Activated CD4-positive, alpha-beta memory T cell treated with anti-CD3 and anti-CD28 coated beads, Interleukin-2, amount 10 ng/mL, durations not matched to agents 7 days and 5 days (primary cell): ENCODE data around the gene SBF2. TPM values are rescaled to one million over a fixed set of nuclear protein-coding genes. Genes with fewer than 3 reads are reported as not detected.

ENCODE experiments used
- CTCF ChIA-PET: fragments of 350-600 bp; sonication (Branson Sonifier 250); formaldehyde crosslinking; loops from one replicate; lab custom pipeline; 2021; ENCODE audit warnings: antibody characterized with exemption, inconsistent platforms; lab: Charles Lee
- POLR2A ChIA-PET: fragments of 350-600 bp; sonication (Branson Sonifier 250); formaldehyde crosslinking; loops from one replicate; lab custom pipeline; 2021; ENCODE audit warnings: antibody characterized with exemption; lab: Charles Lee
- DNase-seq: peaks from one replicate; pipeline ENCODE4 v3.0.0-alpha.2; 2020
- H3K27ac Mint-ChIP-seq: one replicate; pipeline ENCODE4 v1.8.0; 2021; ENCODE audit warnings: mild to moderate bottlenecking, mixed read lengths
- H3K27me3 Mint-ChIP-seq: one replicate; pipeline ENCODE4 v1.8.0; 2021; ENCODE audit warnings: mixed read lengths
- H3K36me3 Mint-ChIP-seq: one replicate; pipeline ENCODE4 v1.8.0; 2021; ENCODE audit warnings: low read depth, mixed read lengths
- H3K4me1 Mint-ChIP-seq: one replicate; pipeline ENCODE4 v1.8.0; 2021; ENCODE audit warnings: mixed read lengths
- H3K4me3 Mint-ChIP-seq: one replicate; pipeline ENCODE4 v1.8.0; 2021; ENCODE audit warnings: mild to moderate bottlenecking, mixed read lengths
- H3K9me3 Mint-ChIP-seq: one replicate; pipeline ENCODE4 v1.8.0; 2021; ENCODE audit warnings: mixed read lengths
- total RNA-seq, 2 experiments: library from RNA; stranded (reverse); gene quantifications; one replicate each; pipeline ENCODE4 v1.2.3, GENCODE V29; 2021

SBF2 gene
- total RNA-seq, 2 experiments from 2014 or later: 6.4 to 9.0 TPM

DNA sequence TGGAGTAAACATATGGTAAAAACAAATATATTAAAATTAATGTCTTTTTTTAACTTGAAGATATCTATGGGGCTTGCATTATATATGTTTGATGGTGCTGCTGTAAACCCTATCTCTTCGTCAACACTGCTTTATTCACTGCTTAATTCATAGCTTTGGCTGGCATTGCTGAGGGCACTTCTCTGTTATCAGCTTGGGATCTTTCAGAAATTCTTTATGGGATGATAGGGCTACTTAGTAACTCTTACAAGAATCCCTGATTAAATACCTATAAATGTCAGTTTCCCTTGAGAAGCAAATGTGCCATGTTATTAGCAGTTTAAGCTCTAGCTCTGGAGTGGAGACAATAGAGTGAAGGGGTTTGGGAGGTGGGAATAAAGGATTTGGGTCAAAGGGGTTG lies 517.8 kb downstream of the SBF2 start:
- Mint-ChIP-seq H3K27me3 (no peaks in the 10 kb centered on the region), H3K9me3 (no peaks in the 10 kb centered on the region), H3K4me1 (no peaks in the 10 kb centered on the region), H3K4me3 (no peak overlapping the region), H3K36me3 (no peaks in the 10 kb centered on the region), H3K27ac (no peak overlapping the region)
- CTCF ChIA-PET: interaction anchor here (1.6 kb wide), 1 partner anchor 16 kb away, joined by 3 read pairs; no protein-coding TSS in a partner anchor
- DNase-seq: no peak
- POLR2A ChIA-PET: interaction anchor here (1.5 kb wide), 1 partner anchor 18 kb away, joined by 5 read pairs; no protein-coding TSS in a partner anchor

- POLR2A ChIA-PET: no interaction called here
- no peak overlapping the region for H3K27ac Mint-ChIP-seq
- H3K4me3 Mint-ChIP-seq: no peak overlapping the region
- CTCF ChIA-PET: interaction anchor here (1.6 kb wide), 1 partner anchor 16 kb away, joined by 3 read pairs; no protein-coding TSS in a partner anchor
- no peaks in the 10 kb centered on the region for H3K4me1 Mint-ChIP-seq
- H3K27me3 Mint-ChIP-seq: no peaks in the 10 kb centered on the region
- DNase-seq: no peak
- no peaks in the 10 kb centered on the region for H3K9me3 Mint-ChIP-seq
- no peaks in the 10 kb centered on the region for H3K36me3 Mint-ChIP-seq
Observed at GRCh38 chr11:9775398-9775779, 518.6 kb downstream of the SBF2 start.

DNA sequence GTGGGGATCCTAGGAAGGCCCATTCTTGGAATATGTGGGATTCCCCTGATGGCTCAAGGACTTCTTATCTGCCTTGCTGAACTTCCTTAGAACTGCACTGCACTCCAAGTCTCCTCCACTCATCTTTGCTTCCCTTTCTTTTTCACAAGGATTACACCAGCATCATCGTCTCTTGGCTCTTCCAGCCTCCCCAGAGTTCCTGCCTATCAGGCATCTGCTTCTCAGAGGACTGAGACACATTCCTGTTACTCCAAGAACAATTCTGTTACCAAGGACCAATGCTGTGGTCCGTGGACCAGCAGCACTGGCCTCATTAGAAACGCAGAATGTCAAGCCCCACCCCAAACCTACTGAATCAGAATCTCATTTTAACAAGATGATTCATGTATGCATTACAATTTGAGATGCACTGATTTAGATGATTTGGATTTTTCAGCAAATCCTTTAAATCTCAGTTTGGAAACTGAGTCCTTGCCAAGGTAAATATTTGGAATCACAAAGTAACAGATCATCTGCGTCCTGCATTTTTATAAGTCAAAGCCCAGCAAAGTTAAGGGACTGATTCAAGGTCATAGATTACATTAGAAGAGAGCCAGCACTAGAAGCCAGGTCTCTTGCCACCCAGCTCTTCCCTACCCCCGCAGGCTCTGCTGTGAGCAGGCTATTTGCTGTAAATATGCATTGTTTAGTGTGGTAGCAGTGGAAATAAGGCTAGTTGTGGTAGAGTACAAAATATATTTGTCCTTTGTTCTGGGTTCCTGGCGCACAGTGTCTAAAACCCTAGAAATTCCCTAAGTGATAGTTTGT lies 519.2 kb downstream of the SBF2 start:
- ChIA-PET CTCF (no interaction called here), POLR2A (no interaction called here)
- Mint-ChIP-seq H3K36me3 (no peaks in the 10 kb centered on the region), H3K9me3 (no peaks in the 10 kb centered on the region), H3K27ac (no peak overlapping the region), H3K4me3 (no peak overlapping the region), H3K4me1 (no peaks in the 10 kb centered on the region), H3K27me3 (no peaks in the 10 kb centered on the region)
- no peak for DNase-seq

DNA sequence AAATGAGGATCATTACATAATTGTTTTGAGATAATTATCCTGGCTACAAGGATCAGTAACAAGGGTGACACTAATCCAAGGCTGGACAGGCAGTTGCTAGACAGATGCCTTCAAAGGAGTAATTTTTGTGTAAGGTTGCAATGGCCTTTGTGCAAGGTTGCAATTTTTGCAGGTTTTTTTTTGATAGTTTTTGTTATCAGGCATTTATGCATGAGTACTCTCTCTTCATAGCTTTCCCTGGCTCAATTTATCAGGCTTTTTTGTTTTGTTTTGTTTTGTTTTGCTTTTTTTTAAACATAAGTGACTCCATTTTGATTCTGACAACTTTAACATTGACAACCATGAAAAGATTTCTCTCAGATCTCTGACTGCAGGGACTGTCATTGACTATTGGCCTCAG lies 519.9 kb downstream of the SBF2 start:
- no peak overlapping the region for H3K27ac Mint-ChIP-seq
- H3K36me3 Mint-ChIP-seq: no peaks in the 10 kb centered on the region
- ChIA-PET POLR2A (no interaction called here), CTCF (no interaction called here)
- H3K9me3 Mint-ChIP-seq: no peaks in the 10 kb centered on the region
- H3K4me1 Mint-ChIP-seq: no peaks in the 10 kb centered on the region
- no peak overlapping the region for H3K4me3 Mint-ChIP-seq
- no peaks in the 10 kb centered on the region for H3K27me3 Mint-ChIP-seq
- DNase-seq: no peak

DNA sequence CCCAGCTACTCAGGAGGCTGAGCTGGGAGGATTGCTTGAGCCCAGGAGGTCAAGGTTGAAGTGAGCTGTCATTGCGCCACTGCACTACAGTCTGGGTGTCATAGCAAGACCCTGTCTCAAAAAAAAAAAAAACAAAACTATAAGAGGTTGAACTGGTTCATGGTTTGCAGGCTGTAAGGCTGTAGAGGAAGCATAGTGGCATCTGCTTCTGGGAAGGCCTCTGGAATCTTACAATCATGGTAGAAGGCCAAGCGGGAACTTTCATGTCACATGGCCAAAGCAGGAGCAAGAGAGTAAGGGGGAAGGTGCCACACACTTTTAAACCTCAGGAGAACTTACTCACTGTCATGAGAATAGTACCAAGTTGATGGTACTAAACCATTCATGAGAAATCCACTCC lies 520.5 kb downstream of the SBF2 start:
- no peak for DNase-seq
- no peaks in the 10 kb centered on the region for H3K9me3 Mint-ChIP-seq
- H3K4me1 Mint-ChIP-seq: no peaks in the 10 kb centered on the region
- POLR2A ChIA-PET: no interaction called here
- CTCF ChIA-PET: no interaction called here
- H3K27me3 Mint-ChIP-seq: no peaks in the 10 kb centered on the region
- no peak overlapping the region for H3K27ac Mint-ChIP-seq
- H3K36me3 Mint-ChIP-seq: no peaks in the 10 kb centered on the region
- H3K4me3 Mint-ChIP-seq: no peak overlapping the region

DNA sequence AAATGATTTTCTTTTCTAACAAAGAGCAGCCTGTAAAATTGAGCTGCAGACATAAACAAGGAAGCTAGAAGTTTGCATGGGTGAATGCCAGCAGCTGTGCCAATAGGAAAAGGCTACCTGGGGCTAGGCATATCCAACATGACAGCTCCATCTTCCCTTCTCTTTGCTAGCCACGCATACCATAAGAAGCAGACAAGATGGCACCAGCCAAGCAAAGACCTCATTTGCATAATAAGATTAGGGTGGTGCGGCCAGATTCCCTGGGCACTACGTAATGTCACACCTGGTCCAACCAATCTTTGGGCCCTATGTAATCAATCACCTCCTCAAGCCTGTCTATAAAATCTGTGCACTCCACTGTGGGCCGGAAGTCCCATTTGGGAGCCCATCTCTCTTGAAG lies 521.8 kb downstream of the SBF2 start:
- no peak overlapping the region for H3K27ac Mint-ChIP-seq
- H3K36me3 Mint-ChIP-seq: no peaks in the 10 kb centered on the region
- ChIA-PET POLR2A (interaction anchor here (1.3 kb wide), 1 partner anchor 12 kb away, joined by 4 read pairs; no protein-coding TSS in a partner anchor), CTCF (no interaction called here)
- no peaks in the 10 kb centered on the region for H3K9me3 Mint-ChIP-seq
- DNase-seq: no peak
- H3K4me1 Mint-ChIP-seq: no peaks in the 10 kb centered on the region
- H3K27me3 Mint-ChIP-seq: no peaks in the 10 kb centered on the region
- no peak overlapping the region for H3K4me3 Mint-ChIP-seq

DNA sequence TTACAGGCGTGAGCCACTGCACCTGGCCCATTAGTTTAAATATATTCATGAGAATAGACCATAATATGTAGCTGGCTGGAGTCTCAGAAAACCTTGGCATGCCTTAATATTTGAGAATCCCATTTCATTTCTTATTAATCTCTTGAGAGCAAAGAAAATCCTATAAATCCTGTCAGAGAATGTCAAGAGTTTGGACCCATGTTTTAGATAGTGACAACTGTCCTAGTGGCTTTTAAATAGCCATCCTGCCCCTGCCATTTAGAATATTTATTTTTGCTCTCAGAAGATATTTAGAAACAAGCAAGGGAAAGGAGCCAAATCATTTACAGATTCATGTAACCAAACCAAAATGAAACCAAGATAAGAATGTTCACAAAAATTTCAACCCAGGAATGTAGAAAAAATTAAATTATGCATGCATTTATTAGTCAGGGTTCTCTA lies 522.9 kb downstream of the SBF2 start:
- Mint-ChIP-seq H3K9me3 (no peaks in the 10 kb centered on the region), H3K27me3 (no peaks in the 10 kb centered on the region), H3K27ac (no peak overlapping the region), H3K4me3 (no peak overlapping the region), H3K4me1 (no peaks in the 10 kb centered on the region), H3K36me3 (no peaks in the 10 kb centered on the region)
- CTCF ChIA-PET: no interaction called here
- DNase-seq: no peak
- POLR2A ChIA-PET: no interaction called here

GRCh38 chr11:9769621-9770020 lies 524.4 kb downstream of the SBF2 start:
- ChIA-PET POLR2A (no interaction called here), CTCF (no interaction called here)
- Mint-ChIP-seq H3K4me3 (no peak overlapping the region), H3K9me3 (no peaks in the 10 kb centered on the region), H3K27me3 (no peaks in the 10 kb centered on the region), H3K27ac (no peak overlapping the region), H3K36me3 (no peaks in the 10 kb centered on the region), H3K4me1 (no peaks in the 10 kb centered on the region)
- DNase-seq: no peak

GRCh38 chr11:9765320-9766101 lies 528.5 kb downstream of the SBF2 start:
- H3K4me3 Mint-ChIP-seq: no peak overlapping the region
- H3K9me3 Mint-ChIP-seq: no peaks in the 10 kb centered on the region
- no peak overlapping the region for H3K27ac Mint-ChIP-seq
- H3K27me3 Mint-ChIP-seq: no peaks in the 10 kb centered on the region
- H3K4me1 Mint-ChIP-seq: peaks cover 2% of the 10 kb centered on the region
- ChIA-PET POLR2A (no interaction called here), CTCF (no interaction called here)
- no peaks in the 10 kb centered on the region for H3K36me3 Mint-ChIP-seq
- DNase-seq: no peak

DNA sequence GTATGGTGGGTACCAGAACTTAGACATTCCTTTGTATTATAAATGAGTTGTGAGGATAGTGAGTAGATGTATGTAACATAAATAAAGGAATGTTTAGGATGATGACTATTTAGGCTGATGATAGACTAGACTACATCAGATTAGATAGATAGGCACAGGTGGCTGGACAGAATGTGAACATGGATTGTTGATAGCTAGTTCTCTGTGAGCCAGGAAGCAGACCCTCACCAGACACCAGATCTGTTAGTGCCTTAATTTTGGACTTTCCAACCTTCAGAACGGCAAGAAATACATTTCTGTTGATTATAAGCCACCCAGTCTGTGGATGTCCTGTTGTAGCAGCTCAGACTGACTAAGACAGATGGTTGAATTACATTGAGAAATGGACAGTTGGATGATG lies 530.7 kb downstream of the SBF2 start:
- no peaks in the 10 kb centered on the region for H3K9me3 Mint-ChIP-seq
- no peaks in the 10 kb centered on the region for H3K36me3 Mint-ChIP-seq
- H3K4me1 Mint-ChIP-seq: peaks cover 18% of the 10 kb centered on the region
- H3K27me3 Mint-ChIP-seq: no peaks in the 10 kb centered on the region
- H3K27ac Mint-ChIP-seq: no peak overlapping the region
- POLR2A ChIA-PET: no interaction called here
- H3K4me3 Mint-ChIP-seq: no peak overlapping the region
- no peak for DNase-seq
- CTCF ChIA-PET: interaction anchor here (1.1 to 1.4 kb wide), 3 partner anchors 14 to 545 kb away, joined by 3 to 4 read pairs (median 4); no protein-coding TSS in a partner anchor

GRCh38 chr11:9762531-9762930 lies 531.5 kb downstream of the SBF2 start:
- ChIA-PET POLR2A (no interaction called here), CTCF (interaction anchor here (1.1 to 1.4 kb wide), 3 partner anchors 15 to 546 kb away, joined by 3 to 4 read pairs (median 4); no protein-coding TSS in a partner anchor)
- DNase-seq: no peak
- H3K4me3 Mint-ChIP-seq: no peak overlapping the region
- no peak overlapping the region for H3K27ac Mint-ChIP-seq
- peaks cover 22% of the 10 kb centered on the region for H3K4me1 Mint-ChIP-seq
- no peaks in the 10 kb centered on the region for H3K36me3 Mint-ChIP-seq
- no peaks in the 10 kb centered on the region for H3K27me3 Mint-ChIP-seq
- no peaks in the 10 kb centered on the region for H3K9me3 Mint-ChIP-seq

DNA sequence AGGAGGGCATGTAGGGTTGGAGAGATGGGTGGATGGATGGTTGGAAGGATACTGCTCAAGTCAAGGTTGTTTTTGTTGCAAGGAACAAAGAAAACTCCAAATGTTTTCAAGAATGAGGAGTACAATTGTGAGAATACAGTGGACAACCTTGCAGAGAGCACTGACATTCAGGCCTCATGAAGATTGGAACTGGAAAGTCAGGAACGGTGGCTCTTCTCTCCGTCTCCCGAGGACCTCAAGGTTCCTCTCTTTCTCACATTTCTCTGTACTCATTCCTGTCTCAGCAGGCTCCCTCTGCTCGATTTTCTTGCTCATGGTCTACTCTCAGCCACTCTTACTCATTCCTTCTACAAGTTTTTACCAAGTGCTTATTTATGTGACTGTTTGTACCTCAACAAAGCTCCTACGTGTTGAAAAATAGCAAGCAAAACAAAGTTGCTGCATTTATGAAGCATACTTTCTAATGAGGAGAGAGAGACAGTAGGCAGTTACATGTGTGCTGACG lies 532.5 kb downstream of the SBF2 start:
- Mint-ChIP-seq H3K9me3 (no peaks in the 10 kb centered on the region), H3K27ac (no peak overlapping the region), H3K27me3 (no peaks in the 10 kb centered on the region), H3K4me1 (peaks cover 28% of the 10 kb centered on the region), H3K36me3 (no peaks in the 10 kb centered on the region), H3K4me3 (no peak overlapping the region)
- no peak for DNase-seq
- CTCF ChIA-PET: interaction anchor here (3.9 kb wide), 1 partner anchor 315 kb away, joined by 23 read pairs; no protein-coding TSS in a partner anchor
- POLR2A ChIA-PET: no interaction called here

DNA sequence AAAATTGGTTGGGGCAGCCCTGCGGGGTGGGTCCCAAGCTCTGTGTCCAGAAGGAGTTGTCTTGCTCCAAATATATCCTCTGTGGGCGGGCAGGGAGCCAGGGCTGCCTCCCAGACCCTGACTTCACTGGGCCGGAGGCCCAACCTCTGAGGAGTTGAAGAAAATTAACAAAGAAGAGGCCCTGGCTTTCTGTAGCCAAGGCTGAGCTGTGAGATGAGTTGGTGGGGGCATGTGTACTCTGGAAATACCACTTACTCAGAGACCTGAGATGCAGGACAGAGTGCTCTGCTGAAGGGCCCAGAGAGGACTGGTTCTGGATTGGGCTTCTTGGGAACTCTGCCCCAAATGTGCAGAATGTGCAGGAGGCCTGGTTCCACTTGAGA lies 533.8 kb downstream of the SBF2 start:
- DNase-seq: no peak
- H3K27me3 Mint-ChIP-seq: no peaks in the 10 kb centered on the region
- CTCF ChIA-PET: interaction anchor here (0.8 to 3.9 kb wide), 13 partner anchors 11 to 1033 kb away, joined by 3 to 55 read pairs (median 7); partner anchors contain the start of genes ADM and WEE1
- POLR2A ChIA-PET: interaction anchor here (1.1 to 3.6 kb wide), 8 partner anchors 12 to 544 kb away, joined by 3 to 14 read pairs (median 5); partner anchors contain the start of genes ADM, WEE1 and ZNF143
- H3K9me3 Mint-ChIP-seq: no peaks in the 10 kb centered on the region
- peaks cover 34% of the 10 kb centered on the region for H3K4me1 Mint-ChIP-seq
- no peak overlapping the region for H3K27ac Mint-ChIP-seq
- no peak overlapping the region for H3K4me3 Mint-ChIP-seq
- no peaks in the 10 kb centered on the region for H3K36me3 Mint-ChIP-seq
